RWPE1 (cell line): Measurements from ENCODE around the gene LCN10.

Source experiments
- CTCF ChIA-PET: fragments of 350-600 bp; sonication (Branson Sonifier 250); formaldehyde crosslinking; extraction: SDS; loops from one replicate; lab custom pipeline; 2021; lab: Yijun Ruan, JAX
- POLR2A ChIA-PET: fragments of 400-600 bp; formaldehyde crosslinking; extraction: SDS; loops from one replicate; lab custom pipeline; 2020; ENCODE audit warnings: antibody characterized with exemption; ENCODE audit not compliant: low non-redundant PET; lab: Yijun Ruan, JAX
- DNase-seq: peaks from one replicate; pipeline ENCODE4 v3.0.0; 2012; ENCODE audit warnings: low spot score
- H3K27ac ChIP-seq: fragments of 450-650 bp; 2 replicates; pipeline ENCODE4 v1.5.1; 2017
- TF ChIP-seq, protein P1 (sequence below): fragments of 450-650 bp; conservative IDR thresholded peaks from 2 replicates; pipeline ENCODE4 v1.5.1; 2017; ENCODE audit warnings: low read depth, mild to moderate bottlenecking

The LCN10 gene

DNA sequence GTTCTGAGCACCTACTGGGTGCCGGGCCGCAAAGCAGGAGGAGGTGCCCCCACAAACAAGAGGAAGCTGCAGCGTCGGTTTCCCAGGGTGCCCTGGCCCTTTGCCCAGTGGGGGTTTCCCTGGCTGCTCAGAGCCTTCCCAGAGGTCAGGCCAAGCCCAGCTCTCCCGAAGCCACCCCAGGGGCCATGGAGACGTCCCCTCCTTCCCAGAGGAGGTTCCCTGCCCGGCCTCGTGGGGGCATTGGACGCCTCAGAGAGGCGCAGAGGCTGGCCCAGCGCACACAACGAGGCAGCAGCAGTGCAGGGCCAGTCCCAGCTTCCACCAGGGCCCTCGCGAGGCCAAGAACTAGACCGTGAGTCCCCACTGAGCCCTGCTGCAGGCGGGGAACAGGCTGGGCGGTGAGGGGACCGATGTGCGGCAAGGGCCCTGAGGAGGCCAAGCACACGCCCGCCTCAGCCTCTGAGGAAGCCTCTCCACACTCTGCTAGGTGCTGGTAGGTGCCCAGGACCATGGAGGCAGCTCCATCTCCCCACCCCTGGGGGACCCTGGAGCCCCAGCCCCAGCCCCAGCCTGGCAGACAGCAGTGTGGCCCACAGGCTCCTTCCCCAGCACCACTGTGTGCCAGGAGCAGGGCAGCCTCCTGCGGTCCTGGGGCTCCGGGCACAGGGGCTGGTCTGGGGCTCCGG is 23.4 kb downstream of the LCN10 start:
- no peak for DNase-seq
- ChIA-PET POLR2A (interaction anchor here (0.8 kb wide), 1 partner anchor 33 kb away, joined by 5 read pairs; no protein-coding TSS in a partner anchor), CTCF (interaction anchor here (0.5 to 5.1 kb wide), 4 partner anchors 47 to 269 kb away, joined by 3 to 25 read pairs (median 4); no protein-coding TSS in a partner anchor)
- TF ChIP-seq, protein P1, sequence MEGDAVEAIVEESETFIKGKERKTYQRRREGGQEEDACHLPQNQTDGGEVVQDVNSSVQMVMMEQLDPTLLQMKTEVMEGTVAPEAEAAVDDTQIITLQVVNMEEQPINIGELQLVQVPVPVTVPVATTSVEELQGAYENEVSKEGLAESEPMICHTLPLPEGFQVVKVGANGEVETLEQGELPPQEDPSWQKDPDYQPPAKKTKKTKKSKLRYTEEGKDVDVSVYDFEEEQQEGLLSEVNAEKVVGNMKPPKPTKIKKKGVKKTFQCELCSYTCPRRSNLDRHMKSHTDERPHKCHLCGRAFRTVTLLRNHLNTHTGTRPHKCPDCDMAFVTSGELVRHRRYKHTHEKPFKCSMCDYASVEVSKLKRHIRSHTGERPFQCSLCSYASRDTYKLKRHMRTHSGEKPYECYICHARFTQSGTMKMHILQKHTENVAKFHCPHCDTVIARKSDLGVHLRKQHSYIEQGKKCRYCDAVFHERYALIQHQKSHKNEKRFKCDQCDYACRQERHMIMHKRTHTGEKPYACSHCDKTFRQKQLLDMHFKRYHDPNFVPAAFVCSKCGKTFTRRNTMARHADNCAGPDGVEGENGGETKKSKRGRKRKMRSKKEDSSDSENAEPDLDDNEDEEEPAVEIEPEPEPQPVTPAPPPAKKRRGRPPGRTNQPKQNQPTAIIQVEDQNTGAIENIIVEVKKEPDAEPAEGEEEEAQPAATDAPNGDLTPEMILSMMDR, result no peak
- H3K27ac ChIP-seq, result peak overlapping the region; percentile 93; the same call in 1 of the 2 replicates

DNA sequence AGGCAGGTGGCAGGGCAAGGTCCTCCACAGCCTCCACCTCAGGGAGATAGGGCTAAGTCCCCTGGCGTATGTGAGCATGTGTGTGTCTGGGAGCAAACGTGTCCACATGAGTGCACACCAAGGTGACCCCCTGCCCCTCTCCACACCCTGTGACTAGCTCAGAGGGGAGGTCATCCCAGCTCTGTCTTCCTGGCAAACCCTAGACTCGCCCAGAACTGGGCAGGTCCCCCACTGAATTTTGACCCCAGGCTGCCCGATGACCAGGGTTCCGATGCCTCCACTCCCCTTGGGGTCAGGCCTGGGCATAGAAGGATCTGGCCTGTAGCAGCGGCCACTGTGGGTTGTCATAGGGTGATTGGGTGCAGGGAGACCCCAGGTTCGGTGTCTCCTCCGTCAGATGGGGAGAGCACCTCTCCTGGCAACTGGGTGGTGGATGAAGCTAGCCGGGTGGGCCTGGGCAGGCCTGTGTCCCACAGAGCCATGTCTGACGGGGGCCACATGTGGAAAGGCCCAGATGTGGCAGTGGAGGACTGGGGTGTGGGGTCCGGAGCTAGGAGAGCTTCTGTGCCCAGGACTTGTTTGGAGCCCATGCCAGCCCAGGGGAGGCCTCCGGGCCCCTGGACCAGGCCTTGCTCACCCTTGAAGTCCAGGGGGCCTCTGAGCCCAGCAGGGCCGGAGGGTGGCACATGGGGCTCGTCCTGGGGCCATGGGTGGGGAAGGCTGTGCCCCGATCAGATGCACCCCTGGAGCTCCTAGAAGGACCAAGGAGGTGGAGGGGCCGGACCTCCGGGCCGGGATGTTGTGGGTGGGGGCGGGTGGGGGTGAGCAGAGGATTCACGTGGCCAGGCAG is 24.2 kb downstream of the LCN10 start:
- ChIA-PET CTCF (interaction anchor here (0.6 to 1.2 kb wide), 3 partner anchors 53 to 364 kb away, joined by 4 read pairs; no protein-coding TSS in a partner anchor), POLR2A (no interaction called here)
- H3K27ac ChIP-seq, result no peak overlapping the region
- DNase-seq, result no peak
- TF ChIP-seq, protein P1, result no peak

DNA sequence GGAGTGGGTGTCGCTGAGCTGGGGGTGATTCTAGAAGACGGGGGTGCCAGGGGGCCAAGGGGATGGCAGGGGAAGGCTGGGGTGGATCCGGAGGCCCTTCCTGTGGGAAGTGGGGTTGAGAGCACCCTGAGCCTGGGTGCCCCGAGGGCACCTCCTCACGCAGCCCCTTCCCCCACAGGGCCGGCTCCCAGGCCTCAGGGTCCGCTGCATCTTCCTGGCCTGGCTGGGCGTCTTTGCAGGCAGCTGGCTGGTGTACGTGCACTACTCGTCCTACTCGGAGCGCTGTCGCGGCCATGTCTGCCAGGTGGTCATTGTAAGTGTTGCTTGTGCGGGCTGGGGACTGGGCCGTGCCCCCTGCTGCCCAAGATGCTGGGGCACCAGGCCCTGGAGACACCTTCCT is 25.3 kb downstream of the LCN10 start:
- ChIA-PET POLR2A (no interaction called here), CTCF (interaction anchor here (1.2 kb wide), 1 partner anchor 52 kb away, joined by 4 read pairs; no protein-coding TSS in a partner anchor)
- no peak overlapping the region for H3K27ac ChIP-seq
- DNase-seq, result no peak
- TF ChIP-seq, protein P1, result no peak

DNA sequence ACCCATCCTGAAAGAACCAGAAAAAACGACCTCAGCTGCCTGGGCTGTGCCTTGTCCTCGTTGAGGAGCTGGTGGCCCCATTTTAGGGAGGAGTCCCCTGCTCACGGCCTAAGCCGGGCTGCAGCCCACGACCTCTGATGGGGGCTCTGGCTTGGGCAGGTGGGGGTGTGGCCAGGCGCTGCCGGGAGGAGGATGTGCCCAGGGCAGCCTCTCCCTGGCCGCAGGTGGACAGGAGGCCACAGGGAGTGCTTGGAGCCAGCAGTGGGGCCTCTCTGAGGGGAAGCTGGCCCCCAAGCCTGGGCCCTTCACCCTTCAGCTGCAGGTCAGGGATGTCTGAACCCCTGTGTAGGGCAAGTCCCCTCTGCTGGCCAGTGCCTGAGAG is 27.9 kb downstream of the LCN10 start:
- POLR2A ChIA-PET, result no interaction called here
- H3K27ac ChIP-seq, result no peak overlapping the region
- CTCF ChIA-PET, result interaction anchor here (0.6 to 1.9 kb wide), 4 partner anchors 10 to 951 kb away, joined by 3 to 6 read pairs (median 3); no protein-coding TSS in a partner anchor
- DNase-seq, result no peak
- TF ChIP-seq, protein P1, result no peak

DNA sequence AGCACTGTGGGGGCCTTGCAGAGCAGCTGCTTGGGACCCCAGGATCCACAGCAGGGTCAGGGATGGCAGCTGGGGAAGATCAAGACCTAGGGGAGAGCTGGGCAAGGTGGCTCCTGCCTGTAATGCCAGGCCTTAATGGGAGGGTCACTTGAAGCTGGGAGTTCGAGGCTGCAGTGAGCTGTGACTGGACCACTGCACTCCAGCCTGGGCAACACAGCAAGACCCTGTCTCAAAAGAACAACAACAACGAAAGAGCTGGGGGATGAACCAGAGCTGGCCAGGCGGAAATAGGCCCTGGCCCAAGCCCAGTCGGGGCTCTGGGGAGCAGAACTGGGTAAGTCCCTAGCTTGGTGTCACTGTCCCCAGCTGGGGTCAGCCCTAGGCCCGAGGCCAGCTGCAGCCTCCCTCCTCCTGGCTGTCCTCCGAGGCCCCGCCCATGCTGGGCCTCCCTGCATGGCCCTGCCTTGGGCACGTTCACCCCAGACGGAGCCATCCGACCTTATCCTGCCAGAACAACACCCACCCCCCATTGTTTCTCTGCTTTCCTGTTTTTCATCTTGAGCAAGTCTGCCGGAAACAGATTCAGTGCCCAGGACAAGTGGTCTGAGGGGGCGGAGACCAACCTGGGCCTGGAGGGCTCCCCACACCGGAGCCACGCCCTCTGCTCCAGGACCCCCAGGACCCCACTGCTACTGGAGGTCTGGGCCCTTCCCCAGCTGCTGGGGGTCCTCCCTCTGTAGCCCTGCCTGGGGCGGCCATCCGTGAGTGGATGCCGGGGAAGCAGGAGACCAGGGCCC is 28.4 kb downstream of the LCN10 start:
- H3K27ac ChIP-seq, result no peak overlapping the region; the same call in 1 of the 2 replicates
- ChIA-PET POLR2A (interaction anchor here (0.7 kb wide), 2 partner anchors 9 to 13 kb away, joined by 3 to 8 read pairs; no protein-coding TSS in a partner anchor), CTCF (interaction anchor here (0.6 to 1.9 kb wide), 9 partner anchors 8 to 950 kb away, joined by 3 to 6 read pairs (median 3); no protein-coding TSS in a partner anchor)
- DNase-seq, result no peak
- TF ChIP-seq, protein P1, result no peak
